Smooth muscle cell (in vitro differentiated cells): Measurements from ENCODE around the gene LMLN. TPM values are rescaled to one million over a fixed set of nuclear protein-coding genes. Genes with fewer than 3 reads are reported as not detected.

ENCODE experiments used
- DNase-seq: peaks from one replicate; lab custom pipeline; 2025; ENCODE audit not compliant: unreplicated experiment; lab: John Stamatoyannopoulos, UW
- H2AFZ ChIP-seq: fragments of 200-600 bp; sonication (generic); 2 replicates; pipeline ENCODE4 v1.6.0; 2016; ENCODE audit warnings: antibody characterized with exemption, low read depth, mild to moderate bottlenecking
- H3F3A ChIP-seq: fragments of 200-600 bp; sonication (generic); 2 replicates; pipeline ENCODE4 v1.6.0; 2017; ENCODE audit warnings: antibody characterized with exemption, low read depth
- H3K27ac ChIP-seq: fragments of 200-600 bp; sonication (generic); 2 replicates; pipeline ENCODE4 v1.5.1; 2016; ENCODE audit warnings: low read depth, mild to moderate bottlenecking
- H3K27me3 ChIP-seq: fragments of 200-600 bp; sonication (generic); 2 replicates; pipeline ENCODE4 v1.6.1; 2016; ENCODE audit warnings: low read depth, mild to moderate bottlenecking
- H3K36me3 ChIP-seq: fragments of 200-600 bp; sonication (generic); 2 replicates; pipeline ENCODE4 v1.5.1; 2016; ENCODE audit warnings: low read depth
- H3K4me1 ChIP-seq: fragments of 200-600 bp; sonication (generic); 2 replicates; pipeline ENCODE4 v1.5.1; 2016; ENCODE audit warnings: low read depth
- H3K4me2 ChIP-seq: fragments of 200-600 bp; sonication (generic); 2 replicates; pipeline ENCODE4 v1.6.0; 2016; ENCODE audit warnings: mild to moderate bottlenecking
- H3K4me3 ChIP-seq: fragments of 200-600 bp; sonication (generic); 2 replicates; pipeline ENCODE4 v1.5.1; 2016; ENCODE audit warnings: mild to moderate bottlenecking
- H3K79me2 ChIP-seq: fragments of 200-600 bp; sonication (generic); 2 replicates; pipeline ENCODE4 v1.6.0; 2016; ENCODE audit warnings: low read depth, mild to moderate bottlenecking
- H3K9ac ChIP-seq: fragments of 200-600 bp; sonication (generic); 2 replicates; pipeline ENCODE4 v1.6.0; 2016; ENCODE audit warnings: low read depth
- H3K9me3 ChIP-seq: fragments of 200-600 bp; sonication (generic); replicated peaks from 2 replicates; pipeline ENCODE4 v1.5.1; 2016; ENCODE audit warnings: low read depth
- H4K20me1 ChIP-seq: fragments of 200-600 bp; sonication (generic); 2 replicates; pipeline ENCODE4 v1.6.0; 2016; ENCODE audit warnings: low read depth
- WGBS: methylation state at CpG from one replicate; pipeline ENCODE4 v1.1.7; 2016; ENCODE audit warnings: low lambda C conversion rate; 5-methylcytosine and 5-hydroxymethylcytosine counted together
- polyA plus RNA-seq: library from polyadenylated mRNA; unstranded; fragments of >200 nt; fragmentation: Nextera tagmentation; extraction: Ambion mirVana; gene quantifications from 2 replicates; pipeline ENCODE4 v1.2.1, GENCODE V29; 2016
- total RNA-seq: library from RNA; depleted of rRNA; stranded (reverse); fragments of >200 nt; gene quantifications from 2 replicates; pipeline ENCODE4 v1.2.3, GENCODE V29; 2014
- TF ChIP-seq, protein P1 (sequence below): fragments of 200-600 bp; sonication (generic); IDR thresholded peaks from 2 replicates; pipeline ENCODE4 v1.5.1; 2017; ENCODE audit warnings: borderline replicate concordance, mild to moderate bottlenecking, antibody characterized with exemption; ENCODE audit not compliant: insufficient read depth, poor library complexity, severe bottlenecking

LMLN gene
- total and polyA plus RNA-seq, 2 experiments from 2014 or later = 2.1 to 7.8 TPM

DNA sequence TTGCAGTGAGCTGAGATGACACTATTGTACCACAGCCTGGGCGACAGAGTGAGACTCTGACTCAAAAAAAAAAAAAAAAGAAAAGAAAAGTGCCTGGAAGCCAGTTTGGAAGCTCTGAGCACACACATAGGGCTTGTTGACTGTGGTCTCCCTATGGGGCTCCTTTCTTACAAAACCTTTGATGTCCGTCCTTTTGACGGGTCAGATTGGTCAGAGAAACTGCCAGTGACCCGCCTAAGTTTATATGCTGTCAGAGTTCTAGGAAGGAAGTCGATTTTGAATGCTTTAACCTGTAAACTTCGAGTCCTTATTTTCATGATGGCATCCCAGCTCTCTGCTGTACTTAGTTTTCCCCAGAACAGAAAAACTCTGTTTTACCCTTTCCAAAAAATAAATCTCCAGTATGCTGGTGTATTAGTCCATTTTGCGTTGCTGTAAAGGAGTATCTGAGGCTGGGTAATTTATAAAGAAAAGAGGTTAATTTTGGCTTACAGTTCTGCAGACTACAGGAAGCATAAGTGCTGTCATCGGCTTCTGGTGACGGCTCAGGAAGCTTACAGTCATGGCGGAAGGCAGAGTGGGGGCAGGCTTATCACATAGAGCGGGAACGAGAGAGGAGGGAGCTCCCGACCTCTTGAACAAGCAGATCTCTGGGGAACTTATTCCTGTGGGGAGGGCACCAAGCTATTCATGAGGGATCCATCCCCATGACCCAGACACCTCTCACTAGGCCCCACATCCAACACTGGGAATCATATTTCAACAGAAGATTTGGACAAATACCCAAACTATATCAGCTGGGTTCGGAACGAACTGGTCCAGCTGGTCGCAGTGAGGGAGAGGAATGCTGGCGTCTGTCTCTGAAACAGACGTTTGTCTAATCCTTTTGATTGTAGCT lies 72.3 kb downstream of the LMLN start:
- no peaks in the 10 kb centered on the region for H3K27me3 ChIP-seq
- no peaks in the 10 kb centered on the region for H3K79me2 ChIP-seq
- H3K36me3 ChIP-seq = no peaks in the 10 kb centered on the region
- no peaks in the 10 kb centered on the region for H3F3A ChIP-seq
- no peak overlapping the region for H3K4me2 ChIP-seq
- no peak overlapping the region for H3K27ac ChIP-seq
- H3K9ac ChIP-seq = no peak overlapping the region
- no peaks in the 10 kb centered on the region for H4K20me1 ChIP-seq
- H2AFZ ChIP-seq = no peak overlapping the region
- TF ChIP-seq, protein P1, sequence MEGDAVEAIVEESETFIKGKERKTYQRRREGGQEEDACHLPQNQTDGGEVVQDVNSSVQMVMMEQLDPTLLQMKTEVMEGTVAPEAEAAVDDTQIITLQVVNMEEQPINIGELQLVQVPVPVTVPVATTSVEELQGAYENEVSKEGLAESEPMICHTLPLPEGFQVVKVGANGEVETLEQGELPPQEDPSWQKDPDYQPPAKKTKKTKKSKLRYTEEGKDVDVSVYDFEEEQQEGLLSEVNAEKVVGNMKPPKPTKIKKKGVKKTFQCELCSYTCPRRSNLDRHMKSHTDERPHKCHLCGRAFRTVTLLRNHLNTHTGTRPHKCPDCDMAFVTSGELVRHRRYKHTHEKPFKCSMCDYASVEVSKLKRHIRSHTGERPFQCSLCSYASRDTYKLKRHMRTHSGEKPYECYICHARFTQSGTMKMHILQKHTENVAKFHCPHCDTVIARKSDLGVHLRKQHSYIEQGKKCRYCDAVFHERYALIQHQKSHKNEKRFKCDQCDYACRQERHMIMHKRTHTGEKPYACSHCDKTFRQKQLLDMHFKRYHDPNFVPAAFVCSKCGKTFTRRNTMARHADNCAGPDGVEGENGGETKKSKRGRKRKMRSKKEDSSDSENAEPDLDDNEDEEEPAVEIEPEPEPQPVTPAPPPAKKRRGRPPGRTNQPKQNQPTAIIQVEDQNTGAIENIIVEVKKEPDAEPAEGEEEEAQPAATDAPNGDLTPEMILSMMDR = no peak
- WGBS = 71% methylated on average over 18 of the region's 18 CpGs
- H3K4me3 ChIP-seq = no peak overlapping the region
- DNase-seq = no peak
- no peaks in the 10 kb centered on the region for H3K4me1 ChIP-seq
- H3K9me3 ChIP-seq = no peaks in the 10 kb centered on the region

DNA sequence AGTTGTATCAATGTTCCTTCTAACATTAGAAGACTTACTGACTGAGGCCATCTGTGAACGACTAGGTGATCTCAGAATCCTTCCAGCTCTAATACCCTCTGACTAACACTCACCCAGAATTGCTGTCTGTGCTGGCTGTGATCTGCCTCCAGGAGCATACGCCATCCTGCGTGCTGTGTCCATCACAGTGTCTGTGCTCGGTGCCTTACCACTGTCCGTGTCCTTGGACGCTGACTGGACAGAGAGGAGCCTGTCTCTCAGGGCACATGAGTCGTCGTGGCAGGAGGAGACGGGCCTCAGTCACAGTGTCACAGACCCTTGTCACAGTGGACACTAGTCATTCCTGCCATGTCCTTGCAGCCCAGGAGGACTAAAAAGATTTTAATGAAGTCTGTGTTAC lies 83.1 kb downstream of the LMLN start:
- no peak overlapping the region for H2AFZ ChIP-seq
- H3F3A ChIP-seq = no peaks in the 10 kb centered on the region
- TF ChIP-seq, protein P1 = no peak
- no peak for DNase-seq
- H3K4me2 ChIP-seq = no peak overlapping the region
- no peaks in the 10 kb centered on the region for H4K20me1 ChIP-seq
- H3K4me1 ChIP-seq = no peaks in the 10 kb centered on the region
- peaks cover 3% of the 10 kb centered on the region for H3K36me3 ChIP-seq
- no peaks in the 10 kb centered on the region for H3K79me2 ChIP-seq
- H3K27me3 ChIP-seq = no peaks in the 10 kb centered on the region
- 86% methylated on average over 9 of the region's 9 CpGs for WGBS
- no peaks in the 10 kb centered on the region for H3K9me3 ChIP-seq
- no peak overlapping the region for H3K4me3 ChIP-seq
- no peak overlapping the region for H3K9ac ChIP-seq
- H3K27ac ChIP-seq = no peak overlapping the region

DNA sequence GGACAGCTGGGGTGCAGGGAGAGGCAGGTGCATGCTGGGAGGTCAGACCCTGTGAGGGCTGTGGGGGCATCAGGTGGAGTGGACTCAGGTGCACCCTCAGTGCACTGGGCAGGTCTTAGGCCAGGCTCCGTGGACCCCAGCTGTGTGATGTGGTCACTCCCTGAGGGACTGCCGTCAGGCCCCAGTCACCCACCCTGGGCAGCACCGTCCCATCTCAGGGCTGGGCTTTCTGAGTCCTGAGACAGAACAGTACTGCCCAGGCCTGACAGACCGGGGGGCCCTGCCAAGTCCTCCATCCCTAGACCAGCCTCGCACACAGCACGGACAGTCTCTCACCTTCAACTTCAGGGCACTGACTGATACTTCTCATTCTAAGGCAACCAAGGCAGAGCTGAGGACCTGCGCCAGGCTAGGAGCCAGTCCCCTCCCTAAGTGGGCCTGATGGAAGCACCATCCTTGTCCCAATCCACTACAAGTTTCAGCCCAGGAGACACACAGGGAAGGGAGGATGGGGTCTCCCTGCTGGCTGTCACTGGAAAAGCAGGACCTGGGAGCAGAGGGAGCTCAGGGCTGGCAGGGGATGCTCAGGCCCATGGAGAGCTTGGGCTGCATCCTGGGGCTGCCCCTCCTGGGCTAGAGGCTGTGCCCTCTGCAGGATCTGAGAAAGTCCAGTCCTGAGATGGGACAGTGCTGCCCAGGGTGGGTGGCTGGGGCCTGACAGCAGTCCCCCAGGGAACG lies 86.3 kb downstream of the LMLN start:
- no peaks in the 10 kb centered on the region for H3K4me1 ChIP-seq
- H3K4me3 ChIP-seq = no peak overlapping the region
- no peak overlapping the region for H2AFZ ChIP-seq
- H3K27ac ChIP-seq = no peak overlapping the region
- no peaks in the 10 kb centered on the region for H3K36me3 ChIP-seq
- H3K27me3 ChIP-seq = no peaks in the 10 kb centered on the region
- H3K9me3 ChIP-seq = no peaks in the 10 kb centered on the region
- 94% methylated on average over 8 of the region's 8 CpGs for WGBS
- no peak overlapping the region for H3K9ac ChIP-seq
- no peak overlapping the region for H3K4me2 ChIP-seq
- no peaks in the 10 kb centered on the region for H3K79me2 ChIP-seq
- H4K20me1 ChIP-seq = no peaks in the 10 kb centered on the region
- no peaks in the 10 kb centered on the region for H3F3A ChIP-seq
- TF ChIP-seq, protein P1 = no peak
- no peak for DNase-seq
